ENCODE data around the gene RUNX1. TPM values are rescaled to one million over a fixed set of nuclear protein-coding genes. Genes with fewer than 3 reads are reported as not detected.

Gene RUNX1
- total and polyA plus RNA-seq, 2 of the 13 experiments (the other 11 are each of a cell fraction or from before 2014, with no cell fraction given): 5.4 to 6.4 TPM

DNA sequence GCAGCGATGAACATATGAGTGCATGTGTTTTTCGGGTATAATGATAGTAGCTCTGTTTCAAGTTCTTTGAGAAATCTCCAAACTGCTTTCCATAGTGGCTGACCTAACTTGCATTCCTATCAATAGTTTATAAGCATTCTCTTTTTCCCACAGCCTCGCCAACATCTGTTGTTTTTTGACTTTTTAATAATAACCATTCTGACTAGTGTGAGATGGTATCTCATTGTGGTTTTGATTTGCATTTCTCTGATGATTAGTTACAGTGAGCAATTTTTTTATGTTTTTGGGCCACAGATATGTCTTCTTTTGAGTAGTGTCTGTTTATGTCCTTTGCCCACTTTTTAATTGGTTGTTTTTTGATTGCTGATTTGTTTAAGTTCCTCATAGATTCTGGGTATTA lies 10.6 kb upstream of the RUNX1 start (continued):
- TF ChIP-seq ZNF773 (CRISPR knock-in tag; IDR thresholded peaks at IDR 0.05; ENCODE audit: borderline replicate concordance): no peak
- TF ChIP-seq ZNF549 (CRISPR knock-in tag; IDR thresholded peaks at IDR 0.05): no peak
- TF ChIP-seq ZNF572 (CRISPR knock-in tag; IDR thresholded peaks at IDR 0.05): no peak
- no peak for TF ChIP-seq CEBPZ (IDR thresholded peaks at IDR 0.05; ENCODE audit: low read length)
- no peak for TF ChIP-seq ZFYVE20 (CRISPR knock-in tag; IDR thresholded peaks at IDR 0.05; ENCODE audit: borderline replicate concordance, low read depth)
- no peak for TF ChIP-seq ZNF660 (CRISPR knock-in tag; IDR thresholded peaks at IDR 0.05; ENCODE audit: borderline replicate concordance, low read depth)
- no peak for TF ChIP-seq NR2F1 (CRISPR knock-in tag; IDR thresholded peaks at IDR 0.05)

GRCh38 chr21:35058058-35058457 lies 9.0 kb upstream of the RUNX1 start:
- Histone ChIP-seq H3K27ac (ENCODE audit: extremely low read length, insufficient read depth, low read length) (no peak overlapping the region), H3K9me3 (ENCODE audit: low read length) (no peaks in the 10 kb centered on the region), H3K4me2 (ENCODE audit: low read depth, low read length) (no peak overlapping the region), H3K27me3 (ENCODE audit: control insufficient read depth in 1 of 2, insufficient read depth in 2 of 2, low read length in 2 of 2) (peaks cover 0 to 1% of the 10 kb centered on the region in 2 experiments; a peak in 1 of 5 replicates), H4K20me1 (ENCODE audit: insufficient read depth, low read length) (no peaks in the 10 kb centered on the region), H3K79me2 (ENCODE audit: insufficient read depth, low read length) (no peaks in the 10 kb centered on the region), H3K36me3 (replicated peaks in 1 of 2; ENCODE audit: control insufficient read depth in 1 of 2, insufficient read depth in 2 of 2, low read length in 2 of 2) (no peaks in the 10 kb centered on the region), H3K4me1 (ENCODE audit: insufficient read depth, low read length) (peaks cover 11% of the 10 kb centered on the region), H2AFZ (ENCODE audit: low read length) (no peak overlapping the region), H3K4me3 (replicated peaks in 1 of 3; ENCODE audit: insufficient read depth in 1 of 3, low read depth in 2 of 3, low read length in 3 of 3) (no peak overlapping the region), H3K9ac (ENCODE audit: insufficient read depth, low read depth, low read length) (no peak overlapping the region)
- ATAC-seq: no peak
- TF ChIP-seq ZNF101 (CRISPR knock-in tag; IDR thresholded peaks at IDR 0.05; ENCODE audit: borderline replicate concordance, low read depth) (no peak), DNMT1 (CRISPR knock-in tag; IDR thresholded peaks at IDR 0.05) (no peak), SAP130 (CRISPR knock-in tag; IDR thresholded peaks at IDR 0.05; ENCODE audit: low read depth) (no peak), GABPA (IDR thresholded peaks at IDR 0.05; ENCODE audit: low read depth, low read length) (no peak), GABPA (CRISPR knock-in tag; IDR thresholded peaks at IDR 0.05; ENCODE audit: low read depth) (no peak), AKAP8 (CRISPR knock-in tag; IDR thresholded peaks at IDR 0.05) (no peak)
- no TSS peak for BruUV-seq (replicated peaks)
- no peak for FAIRE-seq
- intact Hi-C loops (cut with micrococcal nuclease; ENCODE audit: unreplicated experiment) (loop anchor here (10.0 kb wide), 1 partner anchor 447 kb away; no protein-coding TSS in a partner anchor), in situ Hi-C loops (cut with HindIII; ENCODE audit: extremely low pct_ligation_motif_present, low pct_unique_long_range_greater_than_20kb) (no loop called here)
- DNase-seq (ENCODE audit: low spot score): no peak
- 22% methylated on average over 1 of the region's 1 CpG for WGBS (ENCODE audit: low lambda C conversion rate)
- POLR2A ChIA-PET: no interaction called here
- CTCF ChIA-PET (ENCODE audit: low intra/inter-chr PET ratio, low total read pairs): no interaction called here

Measured in HepG2 (cell line).